HepG2 (cell line): ENCODE results near the gene IDH3A.

Source experiments
- CHD2 ChIP-seq: IDR thresholded peaks from 2 replicates; pipeline ENCODE4 v1.6.1; 2011; ENCODE audit warnings: low read depth, low read length, improper control_type of control experiment
- JUND ChIP-seq: sonication (generic); formaldehyde crosslinking; IDR thresholded peaks from 2 replicates; pipeline ENCODE4 v1.8.0; 2022; ENCODE audit warnings: mild to moderate bottlenecking, missing genetic modification reagents
- POLR2A ChIP-seq, 2 experiments: IDR thresholded peaks; 2 replicates each; pipeline ENCODE4 v1.6.1; 2011; ENCODE audit warnings: low read depth in 2 of 2, low read length in 2 of 2, mild to moderate bottlenecking in 1 of 2, moderate library complexity in 1 of 2; ENCODE audit not compliant: insufficient read depth in 1 of 2
- POLR2AphosphoS5 ChIP-seq: IDR thresholded peaks from 2 replicates; pipeline ENCODE4 v1.6.1; 2012; ENCODE audit warnings: low read depth, low read length
- ZSCAN12 ChIP-seq: sonication (generic); formaldehyde crosslinking; IDR thresholded peaks from 2 replicates; pipeline ENCODE4 v1.9.0; 2021; ENCODE audit warnings: mild to moderate bottlenecking, missing genetic modification reagents

DNA sequence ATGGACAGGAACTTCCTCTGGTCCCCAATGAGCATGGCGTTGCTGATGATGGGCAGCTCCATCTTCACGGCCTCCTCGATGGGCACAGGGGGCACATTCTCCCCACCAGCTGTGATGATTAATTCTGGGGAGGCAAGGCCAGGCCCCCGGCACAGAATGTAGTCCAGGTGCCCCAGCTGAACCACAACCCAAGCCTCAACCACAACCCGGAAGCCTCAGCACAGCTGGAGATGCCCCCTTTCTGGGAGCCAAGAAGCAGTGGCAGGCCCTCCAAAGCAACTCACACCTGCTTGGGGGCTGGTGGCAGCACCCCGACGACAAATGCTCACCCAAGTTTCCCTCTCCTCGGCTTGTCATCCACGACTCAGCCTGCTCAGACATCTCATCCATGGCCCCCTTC, 25.2 kb downstream of the IDH3A start:
- TF ChIP-seq ZSCAN12 (CRISPR knock-in tag) (no peak), POLR2A (IDR thresholded peaks at IDR 0.05; ENCODE audit: insufficient read depth in 1 of 2, low read depth in 2 of 2, low read length in 2 of 2) (no peak), CHD2 (no peak), JUND (CRISPR knock-in tag) (no peak), POLR2AphosphoS5 (no peak)
